HG02870 (cell line): Measurements from ENCODE around the gene CERCAM.
"Not testable (repeated sequence)": the region's sequence is repeated elsewhere in the genome, so short reads cannot be mapped to it uniquely, and the experiment has no call there.

Experiments
- ATAC-seq: cut with Tn5 transposase; IDR thresholded peaks from one replicate; pipeline ENCODE4 v1.9.1; 2021; ENCODE audit warnings: mild to moderate bottlenecking, moderate library complexity; ENCODE audit not compliant: unreplicated experiment

The CERCAM gene

GRCh38 chr9:128392302-128393144 lies 28.1 kb upstream of the CERCAM start:
- no peak for ATAC-seq

GRCh38 chr9:128393145-128393775 lies 27.4 kb upstream of the CERCAM start:
- no peak for ATAC-seq

GRCh38 chr9:128393970-128394369 lies 26.7 kb upstream of the CERCAM start:
- no peak for ATAC-seq

GRCh38 chr9:128394379-128395168 lies 26.1 kb upstream of the CERCAM start:
- ATAC-seq, result no peak

- no peak for ATAC-seq
These were observed 23.6 kb upstream of the CERCAM start for GRCh38 chr9:128396970-128397613.

- ATAC-seq, result no peak
These were observed 22.8 kb upstream of the CERCAM start for GRCh38 chr9:128397831-128398230.

GRCh38 chr9:128399861-128400260 lies 20.8 kb upstream of the CERCAM start:
- no peak for ATAC-seq

GRCh38 chr9:128404560-128404959 lies 16.1 kb upstream of the CERCAM start:
- no peak for ATAC-seq

- ATAC-seq, result no peak
These were observed 15.4 kb upstream of the CERCAM start for GRCh38 chr9:128405077-128405779.

GRCh38 chr9:128405780-128406171 lies 14.9 kb upstream of the CERCAM start:
- ATAC-seq, result no peak

- no peak for ATAC-seq
These were observed 13.7 kb upstream of the CERCAM start for GRCh38 chr9:128406848-128407391.

- ATAC-seq, result no peak
These were observed 11.7 kb upstream of the CERCAM start for GRCh38 chr9:128408963-128409431.

- no peak for ATAC-seq
These were observed 11.2 kb upstream of the CERCAM start for GRCh38 chr9:128409450-128409849.

- no peak for ATAC-seq
These were observed 10.7 kb upstream of the CERCAM start for GRCh38 chr9:128409978-128410377.

- no peak for ATAC-seq
These were observed 9.1 kb upstream of the CERCAM start for GRCh38 chr9:128411364-128412119.

- no peak for ATAC-seq
These were observed 8.4 kb upstream of the CERCAM start for GRCh38 chr9:128412120-128412790.

GRCh38 chr9:128413728-128414127 lies 6.9 kb upstream of the CERCAM start:
- ATAC-seq, result not testable (repeated sequence)

- no peak for ATAC-seq
These were observed 6.2 kb upstream of the CERCAM start for GRCh38 chr9:128414461-128414860.

GRCh38 chr9:128415281-128415680 lies 5.4 kb upstream of the CERCAM start:
- ATAC-seq, result no peak
